ENCODE data around the gene RAD9B. TPM values are rescaled to one million over a fixed set of nuclear protein-coding genes. Genes with fewer than 3 reads are reported as not detected.
"Not testable (repeated sequence)": the region's sequence is repeated elsewhere in the genome, so short reads cannot be mapped to it uniquely, and the experiment has no call there.

RAD9B gene
- total RNA-seq, 1 donor from 2014 or later, result 0.64 TPM

DNA sequence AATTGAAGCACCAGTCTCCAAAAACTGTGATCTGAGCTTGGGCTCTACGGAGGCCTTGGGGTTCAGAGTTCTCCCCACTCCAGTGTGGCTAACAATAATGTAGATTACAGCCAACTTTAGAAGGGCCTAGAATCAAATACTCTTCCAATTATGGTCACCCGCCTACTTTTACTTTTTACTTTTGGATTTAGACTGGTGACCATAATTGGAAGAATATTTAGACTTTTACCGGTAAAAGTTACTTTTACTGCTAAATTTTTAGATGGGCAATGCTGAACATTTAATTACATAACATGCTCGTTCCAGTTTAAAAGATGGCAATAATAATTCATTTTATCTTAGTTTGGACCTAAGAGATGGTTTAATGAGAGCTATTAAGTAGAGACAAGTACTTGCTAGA lies 41.8 kb downstream of the RAD9B start:
- Mint-ChIP-seq H3K4me3 (ENCODE audit: unreplicated experiment) (no peak overlapping the region), H3K27ac (ENCODE audit: unreplicated experiment) (peak overlapping the region; percentile 62), H3K9me3 (ENCODE audit: unreplicated experiment) (no peaks in the 10 kb centered on the region), H3K4me1 (ENCODE audit: unreplicated experiment) (peaks cover 44% of the 10 kb centered on the region), H3K27me3 (ENCODE audit: unreplicated experiment) (no peaks in the 10 kb centered on the region), H3K36me3 (ENCODE audit: unreplicated experiment) (peaks cover 13% of the 10 kb centered on the region)
- TF ChIP-seq, protein P1, sequence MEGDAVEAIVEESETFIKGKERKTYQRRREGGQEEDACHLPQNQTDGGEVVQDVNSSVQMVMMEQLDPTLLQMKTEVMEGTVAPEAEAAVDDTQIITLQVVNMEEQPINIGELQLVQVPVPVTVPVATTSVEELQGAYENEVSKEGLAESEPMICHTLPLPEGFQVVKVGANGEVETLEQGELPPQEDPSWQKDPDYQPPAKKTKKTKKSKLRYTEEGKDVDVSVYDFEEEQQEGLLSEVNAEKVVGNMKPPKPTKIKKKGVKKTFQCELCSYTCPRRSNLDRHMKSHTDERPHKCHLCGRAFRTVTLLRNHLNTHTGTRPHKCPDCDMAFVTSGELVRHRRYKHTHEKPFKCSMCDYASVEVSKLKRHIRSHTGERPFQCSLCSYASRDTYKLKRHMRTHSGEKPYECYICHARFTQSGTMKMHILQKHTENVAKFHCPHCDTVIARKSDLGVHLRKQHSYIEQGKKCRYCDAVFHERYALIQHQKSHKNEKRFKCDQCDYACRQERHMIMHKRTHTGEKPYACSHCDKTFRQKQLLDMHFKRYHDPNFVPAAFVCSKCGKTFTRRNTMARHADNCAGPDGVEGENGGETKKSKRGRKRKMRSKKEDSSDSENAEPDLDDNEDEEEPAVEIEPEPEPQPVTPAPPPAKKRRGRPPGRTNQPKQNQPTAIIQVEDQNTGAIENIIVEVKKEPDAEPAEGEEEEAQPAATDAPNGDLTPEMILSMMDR (IDR thresholded peaks at IDR 0.05), result no peak
- no peak for DNase-seq (ENCODE audit: extremely low spot score, unreplicated experiment)

DNA sequence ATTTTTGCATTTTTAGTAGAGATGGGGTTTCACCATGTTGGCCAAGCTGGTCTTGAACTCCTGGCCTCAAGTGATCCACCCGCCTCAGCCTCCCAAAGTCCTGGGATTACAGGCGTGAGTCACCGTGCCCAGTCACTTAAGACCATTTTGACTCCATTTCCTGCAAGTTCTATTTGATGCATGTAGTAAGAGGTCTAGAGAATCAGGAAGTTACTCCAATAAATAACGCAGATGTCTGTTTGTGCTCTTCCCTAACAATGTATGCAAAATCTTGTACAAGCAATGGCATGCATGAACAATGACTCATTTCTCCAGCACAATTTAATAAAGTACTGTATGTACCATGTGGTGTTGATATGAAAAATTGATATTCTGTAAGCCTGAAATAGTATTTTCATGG lies 43.1 kb downstream of the RAD9B start:
- not testable (repeated sequence) for H3K9me3 Mint-ChIP-seq (ENCODE audit: unreplicated experiment); DNase-seq (ENCODE audit: extremely low spot score, unreplicated experiment); H3K27me3 Mint-ChIP-seq (ENCODE audit: unreplicated experiment); H3K36me3 Mint-ChIP-seq (ENCODE audit: unreplicated experiment); H3K4me3 Mint-ChIP-seq (ENCODE audit: unreplicated experiment)
- Mint-ChIP-seq H3K27ac (ENCODE audit: unreplicated experiment) (peak overlapping the region; percentile 10), H3K4me1 (ENCODE audit: unreplicated experiment) (peaks cover 48% of the 10 kb centered on the region)

DNA sequence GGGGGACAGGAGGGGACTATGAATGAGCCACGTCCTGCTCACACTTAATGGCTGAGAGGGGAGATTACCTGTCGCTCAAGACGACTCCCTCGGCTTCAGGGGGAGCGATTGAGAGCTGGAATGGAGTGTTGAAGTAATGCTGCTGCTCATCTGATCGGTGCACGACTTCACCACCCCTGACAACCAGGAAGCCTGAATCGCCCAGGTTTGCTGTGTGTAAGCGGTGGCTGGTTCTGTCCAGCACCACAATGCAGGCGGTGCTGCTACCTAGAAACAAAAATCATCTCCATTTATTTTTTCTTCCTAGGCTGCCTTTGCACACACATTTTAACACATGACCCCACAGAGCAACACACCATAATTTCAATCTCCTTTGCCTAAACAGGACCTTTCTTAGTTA lies 43.7 kb downstream of the RAD9B start:
- peaks cover 48% of the 10 kb centered on the region for H3K4me1 Mint-ChIP-seq (ENCODE audit: unreplicated experiment)
- peak overlapping the region; percentile 45 for H3K27ac Mint-ChIP-seq (ENCODE audit: unreplicated experiment)
- no peak overlapping the region for H3K4me3 Mint-ChIP-seq (ENCODE audit: unreplicated experiment)
- no peak for DNase-seq (ENCODE audit: extremely low spot score, unreplicated experiment)
- TF ChIP-seq, protein P1 (IDR thresholded peaks at IDR 0.05), result no peak
- no peaks in the 10 kb centered on the region for H3K27me3 Mint-ChIP-seq (ENCODE audit: unreplicated experiment)
- no peaks in the 10 kb centered on the region for H3K9me3 Mint-ChIP-seq (ENCODE audit: unreplicated experiment)
- H3K36me3 Mint-ChIP-seq (ENCODE audit: unreplicated experiment), result peaks cover 10% of the 10 kb centered on the region

DNA sequence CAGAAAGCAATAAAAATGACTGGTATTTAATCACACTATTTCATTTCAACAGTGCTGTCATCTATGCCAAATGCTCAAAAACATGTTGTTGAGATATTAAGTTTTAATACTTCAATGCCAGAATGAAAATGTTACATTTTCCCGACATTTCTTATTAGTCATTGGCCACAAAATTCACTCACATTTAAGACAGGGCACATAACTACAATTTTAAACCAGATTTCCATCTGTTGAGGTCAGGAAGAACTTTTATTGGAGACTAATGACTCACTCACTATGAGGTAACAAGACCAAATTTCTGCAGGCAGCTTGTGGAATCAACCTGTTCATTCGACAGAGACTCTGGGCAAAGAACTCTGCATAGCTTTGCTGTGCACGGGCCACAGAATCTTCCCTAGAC lies 44.2 kb downstream of the RAD9B start:
- Mint-ChIP-seq H3K27me3 (ENCODE audit: unreplicated experiment) (no peaks in the 10 kb centered on the region), H3K36me3 (ENCODE audit: unreplicated experiment) (peaks cover 10% of the 10 kb centered on the region), H3K27ac (ENCODE audit: unreplicated experiment) (peak overlapping the region; percentile 45), H3K4me3 (ENCODE audit: unreplicated experiment) (no peak overlapping the region), H3K4me1 (ENCODE audit: unreplicated experiment) (peaks cover 48% of the 10 kb centered on the region), H3K9me3 (ENCODE audit: unreplicated experiment) (no peaks in the 10 kb centered on the region)
- no peak for DNase-seq (ENCODE audit: extremely low spot score, unreplicated experiment)
- TF ChIP-seq, protein P1 (IDR thresholded peaks at IDR 0.05), result no peak

DNA sequence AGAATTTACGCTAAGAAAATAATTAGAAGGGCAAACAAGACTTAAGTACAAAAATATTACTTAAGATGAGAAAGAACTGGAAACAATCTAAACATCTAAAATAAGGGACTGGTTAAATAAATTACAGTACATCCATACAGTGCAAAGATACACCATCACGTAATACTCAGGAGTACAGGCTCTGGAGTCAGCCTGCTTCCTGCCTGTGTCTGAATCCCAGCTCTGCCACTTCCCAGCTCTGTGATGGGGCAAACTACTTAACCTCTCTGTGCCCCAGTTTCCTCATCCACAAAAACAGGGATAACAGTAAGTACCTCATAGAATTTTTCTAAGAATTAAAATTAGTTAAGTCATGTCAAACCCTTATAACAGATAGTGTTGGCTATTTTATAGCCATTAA lies 45.0 kb downstream of the RAD9B start:
- Mint-ChIP-seq H3K4me1 (ENCODE audit: unreplicated experiment) (peaks cover 49% of the 10 kb centered on the region), H3K36me3 (ENCODE audit: unreplicated experiment) (peaks cover 10% of the 10 kb centered on the region)

More for the DNA sequence above, 45.0 kb downstream of the RAD9B start:
- TF ChIP-seq, protein P1 (IDR thresholded peaks at IDR 0.05), result no peak
- no peak overlapping the region for H3K4me3 Mint-ChIP-seq (ENCODE audit: unreplicated experiment)
- no peak overlapping the region for H3K27ac Mint-ChIP-seq (ENCODE audit: unreplicated experiment)
- no peak for DNase-seq (ENCODE audit: extremely low spot score, unreplicated experiment)
- no peaks in the 10 kb centered on the region for H3K9me3 Mint-ChIP-seq (ENCODE audit: unreplicated experiment)
- no peaks in the 10 kb centered on the region for H3K27me3 Mint-ChIP-seq (ENCODE audit: unreplicated experiment)

Data from osteocyte (in vitro differentiated cells).